Measurements from ENCODE around the gene PTGIR. TPM values are rescaled to one million over a fixed set of nuclear protein-coding genes. Genes with fewer than 3 reads are reported as not detected.

The PTGIR gene
- total and polyA plus RNA-seq, 10 of the 15 experiments (the other 5 are each of a cell fraction or from before 2014, with no cell fraction given) = 0.34 to 29.1 (median 9.9) TPM

- TF ChIP-seq CBFB (IDR thresholded peaks at IDR 0.05; ENCODE audit: low read depth) (no peak), MEF2B (IDR thresholded peaks at IDR 0.05; ENCODE audit: partially characterized antibody, poor library complexity, severe bottlenecking) (peak; percentile 39), SRF (IDR thresholded peaks at IDR 0.05; ENCODE audit: low read depth in 2 of 2, low read length in 2 of 2) (no peak), IKZF2 (IDR thresholded peaks at IDR 0.05) (0 out of 4 replicates have a peak, but pooled peaks of 1 of the 2 experiments have one; percentile 24), GABPA (IDR thresholded peaks at IDR 0.05; ENCODE audit: low read depth) (no peak), CHD2 (IDR thresholded peaks at IDR 0.05; ENCODE audit: borderline replicate concordance, low read depth, low read length) (no peak), HSF1 (IDR thresholded peaks at IDR 0.05; ENCODE audit: low read depth, low read length) (no peak), ATF3 (IDR thresholded peaks at IDR 0.05; ENCODE audit: borderline replicate concordance, extremely low read depth, low read depth, low read length) (no peak), MTA3 (IDR thresholded peaks at IDR 0.05; ENCODE audit: borderline replicate concordance, low read length) (no peak), BRCA1 (IDR thresholded peaks at IDR 0.05; ENCODE audit: low read depth, low read length) (no peak), EGR1 (IDR thresholded peaks at IDR 0.05; ENCODE audit: borderline replicate concordance in 1 of 2, low read depth in 2 of 2, low read length in 2 of 2) (no peak), CBX3 (IDR thresholded peaks at IDR 0.05; ENCODE audit: borderline replicate concordance, low read depth) (no peak), DPF2 (IDR thresholded peaks at IDR 0.05) (no peak)
- TF ChIP-seq, protein P1, sequence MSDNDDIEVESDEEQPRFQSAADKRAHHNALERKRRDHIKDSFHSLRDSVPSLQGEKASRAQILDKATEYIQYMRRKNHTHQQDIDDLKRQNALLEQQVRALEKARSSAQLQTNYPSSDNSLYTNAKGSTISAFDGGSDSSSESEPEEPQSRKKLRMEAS (IDR thresholded peaks at IDR 0.05; ENCODE audit: low read depth, low read length) = no peak
Measured at GRCh38 chr19:46635920-46636761, 11.3 kb upstream of the PTGIR start, which contains the start of gene GNG8 (continued).

Measured in GM12878 (cell line).